HG03571 (cell line): Measurements from ENCODE around the gene FMN1.

Source experiments
- ATAC-seq: cut with Tn5 transposase; IDR thresholded peaks from one replicate; pipeline ENCODE4 v1.9.1; 2021; ENCODE audit not compliant: unreplicated experiment

FMN1 gene

DNA sequence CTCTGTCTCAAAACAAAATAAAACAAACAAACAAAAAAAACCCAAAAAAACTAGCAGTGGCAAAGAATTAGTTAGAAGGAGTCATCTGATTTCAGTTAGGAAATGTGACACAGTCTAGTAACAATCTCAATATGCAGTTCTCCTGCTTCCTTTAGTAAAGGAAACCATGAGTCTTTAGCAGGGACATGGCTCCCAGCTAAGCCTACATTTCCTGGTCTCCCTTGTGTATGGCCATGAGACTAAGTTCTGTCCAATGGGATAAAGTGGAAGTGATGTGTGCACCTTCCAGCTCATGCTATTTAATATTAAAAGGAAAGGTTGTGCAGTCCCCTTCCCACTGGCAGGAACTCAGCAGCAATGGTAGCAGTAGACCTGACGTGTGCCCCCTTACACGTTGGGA lies 402.1 kb downstream of the FMN1 start:
- no peak for ATAC-seq

DNA sequence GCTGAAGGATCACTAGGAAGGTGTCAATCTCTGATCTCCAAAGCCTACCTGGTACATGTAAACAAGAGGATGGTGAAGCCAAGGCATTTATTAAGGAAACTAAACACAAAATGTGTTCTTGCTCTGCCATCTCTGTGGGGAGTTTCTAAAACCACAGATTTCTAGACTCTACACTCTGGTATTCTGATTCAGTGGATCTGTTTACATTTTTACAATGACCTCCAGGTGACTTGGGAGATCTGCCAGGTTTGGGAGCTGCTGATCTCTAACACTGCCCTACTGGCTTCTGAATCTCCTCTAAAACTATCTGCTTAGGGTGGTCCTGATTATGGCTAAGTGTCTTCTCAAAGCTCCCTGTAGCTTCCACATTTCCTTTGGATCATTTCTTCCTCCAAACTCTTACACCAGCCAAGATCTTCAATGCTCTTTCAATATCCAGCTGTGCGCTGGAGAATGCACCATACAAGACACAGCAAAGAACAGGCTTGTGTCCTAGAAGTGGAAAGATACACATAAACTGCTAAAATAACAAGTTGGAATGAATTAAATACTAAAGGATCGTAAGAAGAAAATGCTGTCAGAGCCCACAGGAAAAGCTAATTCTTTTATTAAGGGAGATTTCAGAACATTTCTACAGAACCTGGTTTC lies 404.0 kb downstream of the FMN1 start:
- ATAC-seq, result no peak

DNA sequence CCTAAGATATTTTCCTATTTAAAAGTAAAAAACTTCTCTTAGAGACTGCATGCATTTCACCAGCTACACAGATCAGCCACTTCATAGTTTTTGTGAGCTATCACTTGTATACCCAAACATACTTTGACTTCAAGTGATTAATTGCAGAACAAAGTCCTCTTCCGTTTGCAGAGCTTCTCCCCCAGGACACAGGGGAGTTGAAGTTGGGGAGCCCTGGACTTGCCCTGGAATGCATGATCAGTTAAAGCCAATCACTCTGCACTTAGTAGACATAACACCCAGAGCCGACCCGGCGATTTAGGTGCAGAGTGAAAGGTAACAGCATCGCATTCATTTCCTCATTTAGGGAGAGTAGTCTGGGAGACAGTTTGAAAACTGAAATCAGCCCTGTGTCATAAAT lies 406.6 kb downstream of the FMN1 start:
- no peak for ATAC-seq

DNA sequence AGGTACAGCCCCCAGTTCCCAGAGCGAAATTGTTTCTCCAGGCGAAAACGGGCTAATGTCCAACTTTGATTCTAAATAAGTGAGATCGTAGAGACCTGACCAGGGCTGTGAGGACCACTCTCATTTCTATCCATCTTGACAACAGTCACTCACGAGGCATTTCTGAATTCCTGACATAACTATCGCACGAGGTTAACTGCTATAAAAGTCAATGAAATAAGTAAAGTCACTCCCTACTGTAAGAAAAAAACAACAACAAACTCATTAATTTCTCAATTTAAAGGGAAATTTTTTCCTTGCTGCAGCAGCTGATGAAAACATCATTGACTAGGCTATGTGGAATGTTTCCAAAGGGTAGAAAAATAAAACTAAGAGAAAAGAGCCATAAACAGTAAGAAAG lies 407.6 kb downstream of the FMN1 start:
- no peak for ATAC-seq

GRCh38 chr15:32784581-32784980 lies 409.9 kb downstream of the FMN1 start:
- ATAC-seq, result no peak

DNA sequence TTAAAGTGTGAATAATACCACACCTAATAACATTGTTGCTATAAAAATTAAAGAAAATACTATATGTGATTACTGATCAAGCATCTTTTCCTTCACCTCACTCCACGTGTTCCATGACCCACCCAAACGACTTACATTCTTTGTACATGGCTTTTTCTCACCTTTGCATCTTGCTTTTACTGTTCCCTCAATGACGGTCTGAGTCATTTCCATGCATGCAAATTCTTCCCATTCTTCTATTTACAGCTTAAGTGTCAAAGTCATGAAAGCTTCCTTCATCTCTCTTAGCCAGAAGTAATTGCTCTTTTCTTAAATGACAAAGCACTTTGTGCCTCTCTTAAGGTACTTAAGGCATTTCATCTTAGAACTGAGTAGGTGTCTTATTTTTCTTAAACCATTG lies 412.7 kb downstream of the FMN1 start:
- ATAC-seq, result no peak

GRCh38 chr15:32778391-32779176 lies 415.9 kb downstream of the FMN1 start:
- ATAC-seq, result no peak

GRCh38 chr15:32775103-32775502 lies 419.4 kb downstream of the FMN1 start:
- ATAC-seq, result no peak

GRCh38 chr15:32774022-32774421 lies 420.5 kb downstream of the FMN1 start:
- ATAC-seq, result no peak

- ATAC-seq, result no peak
Observed at GRCh38 chr15:32767236-32767635, 427.3 kb downstream of the FMN1 start.

DNA sequence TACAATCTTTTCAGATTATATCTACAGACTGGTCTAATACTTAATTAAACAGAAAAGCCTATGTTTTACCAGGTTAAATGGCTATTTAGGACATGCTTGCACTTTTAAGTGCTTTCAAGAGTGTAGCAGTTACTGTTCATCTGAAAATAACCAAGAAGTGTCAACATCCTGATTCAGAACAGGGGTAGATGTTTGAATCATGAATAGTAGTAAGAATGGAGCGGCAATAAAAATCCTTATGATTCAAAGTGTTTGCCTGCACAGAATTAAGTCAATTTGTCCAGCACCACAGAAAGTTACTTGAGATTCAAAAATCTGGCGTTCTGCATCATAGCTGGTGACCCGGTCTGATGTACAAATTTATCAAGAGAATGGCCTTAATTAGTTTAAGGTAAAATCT lies 428.4 kb downstream of the FMN1 start:
- ATAC-seq, result no peak

GRCh38 chr15:32765236-32765635 lies 429.3 kb downstream of the FMN1 start:
- ATAC-seq, result no peak

- no peak for ATAC-seq
Observed at GRCh38 chr15:32763295-32763694, 431.2 kb downstream of the FMN1 start.

GRCh38 chr15:32757426-32757825 lies 437.1 kb downstream of the FMN1 start:
- no peak for ATAC-seq

DNA sequence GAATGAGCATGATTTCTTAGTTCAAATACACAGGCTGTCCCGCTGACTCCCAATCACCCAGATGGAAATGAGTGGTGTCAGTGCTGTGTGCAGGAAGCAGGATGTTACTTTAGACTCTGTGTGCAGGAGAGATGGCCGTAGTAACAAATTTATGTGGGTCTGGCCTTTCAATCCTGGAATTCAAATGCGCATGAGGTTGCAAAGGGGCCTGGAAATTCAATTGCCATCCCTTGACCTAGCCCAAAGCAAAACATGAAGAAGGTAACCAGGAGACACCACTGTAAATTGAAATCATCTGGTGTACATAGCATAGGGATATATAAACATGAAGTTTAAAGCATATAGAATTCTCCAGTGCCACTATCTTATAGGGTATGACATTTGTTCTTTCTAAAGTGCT lies 443.5 kb downstream of the FMN1 start:
- ATAC-seq, result no peak

- no peak for ATAC-seq
Observed at GRCh38 chr15:32747921-32748342, 446.6 kb downstream of the FMN1 start.

DNA sequence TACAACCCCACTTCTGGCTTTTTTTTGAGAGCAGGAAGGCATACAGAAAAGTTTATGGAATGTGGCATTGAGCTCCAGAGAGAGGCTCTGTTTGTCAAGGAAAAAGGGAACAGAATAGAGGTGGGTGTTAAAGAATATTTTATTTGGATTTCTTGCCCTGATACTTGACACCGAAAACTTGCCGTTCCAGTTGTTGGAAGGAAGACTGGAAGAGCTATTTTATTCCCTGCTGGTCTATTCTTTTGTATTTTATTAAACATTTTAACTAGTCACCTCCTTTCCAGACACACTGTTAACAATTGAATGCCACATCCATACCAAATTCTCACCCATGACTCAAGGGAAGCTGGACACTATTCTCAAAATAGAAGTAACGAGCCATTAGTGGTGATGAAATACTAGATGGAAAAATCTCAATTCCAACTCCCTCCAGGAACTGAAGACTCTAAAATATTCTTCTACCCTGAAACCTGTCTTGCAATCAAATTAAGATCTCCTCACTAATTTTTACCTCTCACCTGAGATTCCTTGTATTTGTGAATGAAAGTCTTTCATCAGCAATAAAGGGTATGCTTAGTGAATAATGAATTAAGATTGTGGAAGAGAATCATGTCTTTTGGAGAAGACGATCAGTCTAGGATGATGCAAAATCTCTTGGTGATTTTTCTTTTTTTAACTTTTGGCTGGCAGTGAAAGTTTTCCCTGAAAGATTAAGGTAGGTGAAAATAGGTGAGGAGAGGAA lies 448.2 kb downstream of the FMN1 start:
- ATAC-seq, result no peak

DNA sequence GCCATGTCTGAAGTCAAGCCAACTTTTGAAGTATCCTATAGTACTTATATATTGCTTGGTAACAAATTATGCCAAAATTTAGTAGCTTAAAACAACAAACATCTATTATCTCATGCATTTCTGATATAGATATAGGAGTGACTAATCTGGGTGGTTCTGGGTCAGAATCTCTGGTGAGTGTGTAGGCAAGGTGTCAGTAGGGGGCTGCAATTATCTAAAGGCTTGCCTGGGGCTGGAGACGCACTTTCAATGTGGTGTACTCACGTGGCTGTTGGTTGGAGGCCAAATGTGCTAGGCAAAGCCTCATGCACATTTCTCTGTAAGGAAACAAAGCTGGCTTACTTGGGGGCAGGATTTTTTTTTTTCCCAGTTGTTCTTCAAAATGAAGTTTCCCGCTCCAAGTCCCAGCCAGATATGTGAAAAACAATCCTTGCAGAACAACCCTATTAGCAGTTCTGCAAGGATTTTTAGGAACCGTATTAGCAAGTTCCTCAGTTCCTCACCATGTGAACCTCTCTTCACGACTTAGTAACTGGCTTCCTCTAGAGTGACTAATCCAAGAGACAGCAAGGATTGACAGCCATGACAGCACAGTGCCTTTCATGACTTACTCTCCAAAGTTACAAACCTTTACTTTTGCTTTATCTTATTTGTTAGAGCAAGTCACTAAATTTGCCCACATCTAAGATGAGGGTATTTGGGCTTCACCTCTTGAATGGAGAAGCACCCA lies 450.9 kb downstream of the FMN1 start:
- no peak for ATAC-seq

GRCh38 chr15:32739522-32740063 lies 454.9 kb downstream of the FMN1 start:
- no peak for ATAC-seq

DNA sequence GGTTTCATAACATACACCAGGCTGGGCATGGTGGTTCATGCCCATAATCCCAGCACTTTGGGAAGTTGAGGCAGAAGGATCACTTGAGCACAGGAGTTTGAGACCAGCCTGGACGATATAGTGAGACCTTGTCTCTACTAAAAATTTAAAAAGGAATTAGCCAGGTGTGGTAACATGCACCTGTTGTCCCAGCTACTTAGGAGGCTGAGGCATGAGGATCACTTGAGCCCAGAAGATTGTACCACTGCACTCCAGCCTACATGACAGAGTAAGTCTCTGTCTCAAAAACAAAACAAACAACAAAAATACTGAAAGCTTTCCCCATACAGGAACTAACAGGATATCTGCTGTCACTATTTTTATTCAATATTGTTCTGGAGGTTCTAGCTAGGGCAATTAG lies 455.8 kb downstream of the FMN1 start:
- no peak for ATAC-seq

GRCh38 chr15:32737304-32737703 lies 457.2 kb downstream of the FMN1 start:
- ATAC-seq, result no peak
